ENCODE measurements around the gene PSMD14.

PSMD14 gene

DNA sequence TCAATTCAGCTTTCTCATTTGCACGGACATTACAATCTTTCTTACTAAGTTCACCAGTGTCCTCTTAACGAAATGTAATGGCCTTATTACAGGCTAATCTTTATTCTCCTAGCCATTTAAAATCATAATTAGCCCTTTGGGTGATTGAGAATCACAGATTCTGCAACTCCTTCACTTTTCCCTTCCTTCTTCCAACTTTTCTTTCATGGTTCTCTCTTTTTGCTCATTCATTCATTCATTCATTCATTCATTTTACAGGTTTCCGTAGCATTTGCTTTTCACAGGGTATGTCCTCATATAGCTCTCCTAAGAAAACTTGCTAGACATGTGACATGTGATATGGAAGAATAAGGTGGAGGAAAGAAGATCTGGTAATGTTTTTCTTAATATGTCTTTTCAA lies 123.9 kb downstream of the PSMD14 start:
- no peak overlapping the region for H3K4me3 ChIP-seq (ENCODE audit: low read depth, low read length)
- DNase-seq (ENCODE audit: low read depth): no peak
- TF ChIP-seq, protein P1, sequence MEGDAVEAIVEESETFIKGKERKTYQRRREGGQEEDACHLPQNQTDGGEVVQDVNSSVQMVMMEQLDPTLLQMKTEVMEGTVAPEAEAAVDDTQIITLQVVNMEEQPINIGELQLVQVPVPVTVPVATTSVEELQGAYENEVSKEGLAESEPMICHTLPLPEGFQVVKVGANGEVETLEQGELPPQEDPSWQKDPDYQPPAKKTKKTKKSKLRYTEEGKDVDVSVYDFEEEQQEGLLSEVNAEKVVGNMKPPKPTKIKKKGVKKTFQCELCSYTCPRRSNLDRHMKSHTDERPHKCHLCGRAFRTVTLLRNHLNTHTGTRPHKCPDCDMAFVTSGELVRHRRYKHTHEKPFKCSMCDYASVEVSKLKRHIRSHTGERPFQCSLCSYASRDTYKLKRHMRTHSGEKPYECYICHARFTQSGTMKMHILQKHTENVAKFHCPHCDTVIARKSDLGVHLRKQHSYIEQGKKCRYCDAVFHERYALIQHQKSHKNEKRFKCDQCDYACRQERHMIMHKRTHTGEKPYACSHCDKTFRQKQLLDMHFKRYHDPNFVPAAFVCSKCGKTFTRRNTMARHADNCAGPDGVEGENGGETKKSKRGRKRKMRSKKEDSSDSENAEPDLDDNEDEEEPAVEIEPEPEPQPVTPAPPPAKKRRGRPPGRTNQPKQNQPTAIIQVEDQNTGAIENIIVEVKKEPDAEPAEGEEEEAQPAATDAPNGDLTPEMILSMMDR (IDR thresholded peaks at IDR 0.05; ENCODE audit: insufficient read depth, low read depth, low read length, missing control alignments): no peak

- TF ChIP-seq, protein P1 (IDR thresholded peaks at IDR 0.05; ENCODE audit: insufficient read depth, low read depth, low read length, missing control alignments): no peak
- no peak for DNase-seq (ENCODE audit: low read depth)
- no peak overlapping the region for H3K4me3 ChIP-seq (ENCODE audit: low read depth, low read length)
These were observed 125.9 kb downstream of the PSMD14 start for GRCh38 chr2:161434118-161434517.

GRCh38 chr2:161436411-161436810 lies 128.2 kb downstream of the PSMD14 start:
- H3K4me3 ChIP-seq (ENCODE audit: low read depth, low read length): no peak overlapping the region
- DNase-seq (ENCODE audit: low read depth): no peak
- TF ChIP-seq, protein P1 (IDR thresholded peaks at IDR 0.05; ENCODE audit: insufficient read depth, low read depth, low read length, missing control alignments): no peak

DNA sequence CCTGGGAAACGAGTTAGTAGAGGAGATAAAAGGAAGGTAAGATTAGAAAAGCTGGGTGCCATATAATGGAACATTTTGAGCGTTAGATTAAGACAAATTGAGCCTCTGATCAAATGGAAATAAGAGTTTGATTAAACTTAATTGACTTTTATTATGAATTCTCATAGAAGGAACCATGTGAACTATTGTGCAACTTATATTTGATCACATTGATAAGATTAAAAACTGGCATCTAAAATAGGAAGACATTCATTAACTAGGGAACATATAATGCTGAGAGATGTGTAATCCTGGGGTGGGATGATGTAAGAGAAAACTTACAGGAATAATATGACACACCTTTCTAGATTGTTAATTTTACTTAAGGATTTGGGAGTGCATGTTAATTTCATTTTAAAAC lies 130.4 kb downstream of the PSMD14 start:
- DNase-seq (ENCODE audit: low read depth): no peak
- no peak overlapping the region for H3K4me3 ChIP-seq (ENCODE audit: low read depth, low read length)
- TF ChIP-seq, protein P1 (IDR thresholded peaks at IDR 0.05; ENCODE audit: insufficient read depth, low read depth, low read length, missing control alignments): no peak

DNA sequence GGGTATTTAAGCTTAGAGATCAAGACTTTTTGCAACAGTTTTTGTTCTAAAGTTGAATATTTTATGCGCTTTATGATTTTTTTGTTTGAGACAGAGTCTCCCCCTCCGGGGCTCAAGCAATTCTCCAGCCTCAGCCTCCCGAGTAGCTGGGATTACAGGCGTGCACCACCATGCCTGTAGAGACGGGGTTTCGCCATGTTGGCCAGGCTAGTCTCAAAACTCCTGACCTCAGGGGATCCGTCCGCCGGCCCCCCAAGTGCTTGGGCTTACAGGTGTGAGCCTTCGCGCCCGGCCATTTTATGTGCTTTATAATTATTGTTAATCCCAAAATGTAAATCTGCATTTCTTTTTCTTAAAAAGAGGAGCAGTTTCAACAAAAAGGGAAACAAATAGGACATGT lies 136.9 kb downstream of the PSMD14 start:
- H3K4me3 ChIP-seq (ENCODE audit: low read depth, low read length): no peak overlapping the region
- no peak for DNase-seq (ENCODE audit: low read depth)
- TF ChIP-seq, protein P1 (IDR thresholded peaks at IDR 0.05; ENCODE audit: insufficient read depth, low read depth, low read length, missing control alignments): no peak

- DNase-seq (ENCODE audit: low read depth): no peak
- TF ChIP-seq, protein P1 (IDR thresholded peaks at IDR 0.05; ENCODE audit: insufficient read depth, low read depth, low read length, missing control alignments): no peak
- H3K4me3 ChIP-seq (ENCODE audit: low read depth, low read length): no peak overlapping the region
These were observed 140.2 kb downstream of the PSMD14 start for GRCh38 chr2:161448431-161448830.

Measured in GM12865 (cell line).